ACC112 (cell line): Measurements from ENCODE around the gene OR52A1.

Experiments
- H2AFZ ChIP-seq: fragments of 200-600 bp; sonication (generic); one replicate; pipeline ENCODE4 v1.6.0; 2017; ENCODE audit warnings: antibody characterized with exemption, low read length; ENCODE audit not compliant: unreplicated experiment
- H3K27ac ChIP-seq: fragments of 200-600 bp; sonication (generic); 2 replicates; pipeline ENCODE4 v1.5.1; 2014; ENCODE audit warnings: low read depth, mild to moderate bottlenecking, antibody characterized with exemption, low read length, moderate library complexity
- H3K27me3 ChIP-seq: fragments of 200-600 bp; sonication (generic); 2 replicates; pipeline ENCODE4 v1.6.1; 2014; ENCODE audit warnings: mild to moderate bottlenecking, antibody characterized with exemption, low read length, moderate library complexity, mixed read lengths; ENCODE audit not compliant: insufficient read depth
- H3K36me3 ChIP-seq: fragments of 200-600 bp; sonication (generic); 2 replicates; pipeline ENCODE4 v1.6.1; 2016; ENCODE audit warnings: mild to moderate bottlenecking, antibody characterized with exemption, low read length, moderate library complexity, mixed read lengths; ENCODE audit not compliant: insufficient read depth
- H3K4me1 ChIP-seq: fragments of 200-600 bp; sonication (generic); one replicate; pipeline ENCODE4 v1.6.1; 2016; ENCODE audit warnings: low read length, mixed read lengths; ENCODE audit not compliant: insufficient read depth, unreplicated experiment, control insufficient read depth
- H3K4me3 ChIP-seq: fragments of 200-600 bp; sonication (generic); 2 replicates; pipeline ENCODE4 v1.5.1; 2014; ENCODE audit warnings: mild to moderate bottlenecking, low read depth, low read length
- H3K79me2 ChIP-seq: fragments of 200-600 bp; sonication (generic); one replicate; pipeline ENCODE4 v1.6.0; 2016; ENCODE audit warnings: low read length; ENCODE audit not compliant: control insufficient read depth, unreplicated experiment, insufficient read depth

The OR52A1 gene

DNA sequence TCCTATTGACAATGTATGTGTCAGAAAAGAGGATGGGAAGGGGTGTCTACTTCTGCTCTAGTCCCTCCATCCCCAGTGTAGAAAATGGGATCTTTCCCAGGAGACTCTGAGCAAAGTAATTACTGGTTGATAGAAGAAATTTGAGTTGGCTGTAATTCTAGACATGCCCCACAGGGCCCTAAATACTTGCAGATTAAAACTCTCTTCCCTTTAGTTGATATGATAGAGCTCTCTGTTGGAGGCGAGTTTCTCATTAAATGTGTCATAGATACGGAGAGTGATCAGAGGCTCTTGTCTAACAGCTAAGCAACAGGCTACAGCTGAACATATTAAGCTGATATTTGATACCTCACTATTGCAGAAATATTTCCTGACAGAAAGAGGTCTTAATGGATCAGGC lies 52.3 kb downstream of the OR52A1 start:
- Histone ChIP-seq H3K79me2 (no peaks in the 10 kb centered on the region), H3K36me3 (no peaks in the 10 kb centered on the region), H2AFZ (no peak overlapping the region), H3K27ac (no peak overlapping the region), H3K27me3 (peaks cover 48% of the 10 kb centered on the region), H3K4me1 (no peaks in the 10 kb centered on the region), H3K4me3 (no peak overlapping the region)

DNA sequence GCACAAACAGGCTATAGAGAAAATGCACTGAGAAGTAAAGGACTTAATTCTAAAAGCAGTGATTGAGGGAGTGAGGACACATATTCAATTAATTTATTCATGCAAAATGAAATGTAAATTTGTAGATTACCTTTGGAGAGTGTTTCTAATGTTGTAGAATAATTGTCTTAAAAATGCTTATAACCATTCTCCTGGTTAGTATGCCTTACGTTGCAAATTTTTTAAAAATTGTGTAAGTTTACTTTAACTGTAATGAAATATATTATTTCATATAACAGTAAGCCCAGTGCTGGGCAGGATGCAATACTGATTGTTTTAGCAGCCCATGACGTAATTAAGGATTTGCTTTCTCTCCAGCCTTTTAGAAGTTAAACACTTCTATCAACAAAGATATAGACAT lies 58.5 kb downstream of the OR52A1 start:
- Histone ChIP-seq H3K4me3 (no peak overlapping the region), H3K79me2 (no peaks in the 10 kb centered on the region), H3K4me1 (no peaks in the 10 kb centered on the region), H3K27me3 (peaks cover 19% of the 10 kb centered on the region; the same call in 1 of the 2 replicates), H3K36me3 (no peaks in the 10 kb centered on the region), H2AFZ (no peak overlapping the region), H3K27ac (no peak overlapping the region)
